Mammary epithelial cell (primary cell): ENCODE results near the gene KCNJ6.

Experiments
- EZH2 ChIP-seq: IDR thresholded peaks from 2 replicates; pipeline ENCODE4 v1.6.1; 2012; ENCODE audit warnings: low read length, inconsistent platforms, borderline replicate concordance
- TF ChIP-seq, protein P1 (sequence below), 2 donors: IDR thresholded peaks in 1 of 2; conservative IDR thresholded peaks in 1 of 2; 2 replicates each; pipeline ENCODE4 v1.5.1; 2011 to 2012; ENCODE audit warnings: inconsistent platforms in 2 of 2, low read length in 2 of 2, mild to moderate bottlenecking in 2 of 2, control low read depth in 1 of 2, low read depth in 1 of 2; ENCODE audit not compliant: insufficient read depth in 1 of 2; ENCODE audit errors: extremely low read depth in 1 of 2

DNA sequence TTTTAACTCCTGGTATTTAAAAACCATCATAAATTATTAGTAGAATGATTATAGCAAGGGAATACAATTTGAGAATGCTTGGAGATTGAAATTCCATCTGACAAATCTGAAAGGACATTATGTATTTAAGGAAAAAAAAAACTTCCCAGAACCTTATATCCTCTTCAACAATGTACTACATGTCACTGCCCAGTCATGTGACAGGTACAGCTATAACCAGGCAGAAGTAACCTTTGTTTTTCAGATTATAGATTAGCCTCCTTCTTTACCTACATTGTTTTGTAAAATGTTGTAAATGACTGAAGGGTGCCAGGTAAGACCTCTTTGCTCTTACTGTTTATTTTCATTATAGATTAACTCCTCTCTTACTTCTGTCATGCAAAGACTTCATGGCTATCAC is 96.9 kb downstream of the KCNJ6 start:
- TF ChIP-seq EZH2 = no peak
- TF ChIP-seq, protein P1, sequence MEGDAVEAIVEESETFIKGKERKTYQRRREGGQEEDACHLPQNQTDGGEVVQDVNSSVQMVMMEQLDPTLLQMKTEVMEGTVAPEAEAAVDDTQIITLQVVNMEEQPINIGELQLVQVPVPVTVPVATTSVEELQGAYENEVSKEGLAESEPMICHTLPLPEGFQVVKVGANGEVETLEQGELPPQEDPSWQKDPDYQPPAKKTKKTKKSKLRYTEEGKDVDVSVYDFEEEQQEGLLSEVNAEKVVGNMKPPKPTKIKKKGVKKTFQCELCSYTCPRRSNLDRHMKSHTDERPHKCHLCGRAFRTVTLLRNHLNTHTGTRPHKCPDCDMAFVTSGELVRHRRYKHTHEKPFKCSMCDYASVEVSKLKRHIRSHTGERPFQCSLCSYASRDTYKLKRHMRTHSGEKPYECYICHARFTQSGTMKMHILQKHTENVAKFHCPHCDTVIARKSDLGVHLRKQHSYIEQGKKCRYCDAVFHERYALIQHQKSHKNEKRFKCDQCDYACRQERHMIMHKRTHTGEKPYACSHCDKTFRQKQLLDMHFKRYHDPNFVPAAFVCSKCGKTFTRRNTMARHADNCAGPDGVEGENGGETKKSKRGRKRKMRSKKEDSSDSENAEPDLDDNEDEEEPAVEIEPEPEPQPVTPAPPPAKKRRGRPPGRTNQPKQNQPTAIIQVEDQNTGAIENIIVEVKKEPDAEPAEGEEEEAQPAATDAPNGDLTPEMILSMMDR (conservative IDR thresholded peaks at IDR 0.05 in 1 of 2, IDR thresholded peaks at IDR 0.05 in 1 of 2; ENCODE audit: extremely low read depth in 1 of 2, insufficient read depth in 1 of 2, low read depth in 1 of 2, low read length in 2 of 2) = no peak
